Measurements from ENCODE around the gene STAT4.

STAT4 gene

DNA sequence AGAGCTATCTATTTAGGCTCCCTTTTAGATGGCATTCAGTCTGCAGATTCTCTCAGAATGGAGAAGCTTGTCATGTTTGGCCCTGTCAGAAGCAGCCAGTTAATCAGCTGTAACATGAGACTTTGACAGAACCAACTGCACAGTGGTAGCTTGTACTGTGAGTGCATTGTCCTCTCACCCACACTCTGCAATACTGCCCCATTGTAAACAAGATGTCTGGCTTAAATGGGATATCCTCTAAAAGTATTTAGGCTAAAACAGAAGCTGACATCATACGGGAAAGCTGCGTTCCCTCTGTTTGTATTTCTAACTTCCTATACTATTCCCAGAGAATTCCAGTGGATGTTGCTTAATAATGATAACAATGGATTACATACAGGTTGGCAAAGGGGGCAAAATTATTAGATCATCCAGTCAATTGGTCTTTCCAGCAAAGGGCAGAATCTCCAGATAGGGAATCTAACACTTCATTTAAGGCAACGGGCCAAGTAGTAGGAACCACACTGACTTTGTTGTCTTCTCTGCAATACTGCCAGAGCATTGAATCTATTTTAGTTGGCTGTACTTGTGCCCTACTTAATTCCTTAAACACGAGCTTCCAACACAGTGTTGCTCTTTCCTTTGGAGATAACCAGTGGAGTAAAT lies 15.4 kb upstream of the STAT4 start (continued):
- TF ChIP-seq, protein P1, sequence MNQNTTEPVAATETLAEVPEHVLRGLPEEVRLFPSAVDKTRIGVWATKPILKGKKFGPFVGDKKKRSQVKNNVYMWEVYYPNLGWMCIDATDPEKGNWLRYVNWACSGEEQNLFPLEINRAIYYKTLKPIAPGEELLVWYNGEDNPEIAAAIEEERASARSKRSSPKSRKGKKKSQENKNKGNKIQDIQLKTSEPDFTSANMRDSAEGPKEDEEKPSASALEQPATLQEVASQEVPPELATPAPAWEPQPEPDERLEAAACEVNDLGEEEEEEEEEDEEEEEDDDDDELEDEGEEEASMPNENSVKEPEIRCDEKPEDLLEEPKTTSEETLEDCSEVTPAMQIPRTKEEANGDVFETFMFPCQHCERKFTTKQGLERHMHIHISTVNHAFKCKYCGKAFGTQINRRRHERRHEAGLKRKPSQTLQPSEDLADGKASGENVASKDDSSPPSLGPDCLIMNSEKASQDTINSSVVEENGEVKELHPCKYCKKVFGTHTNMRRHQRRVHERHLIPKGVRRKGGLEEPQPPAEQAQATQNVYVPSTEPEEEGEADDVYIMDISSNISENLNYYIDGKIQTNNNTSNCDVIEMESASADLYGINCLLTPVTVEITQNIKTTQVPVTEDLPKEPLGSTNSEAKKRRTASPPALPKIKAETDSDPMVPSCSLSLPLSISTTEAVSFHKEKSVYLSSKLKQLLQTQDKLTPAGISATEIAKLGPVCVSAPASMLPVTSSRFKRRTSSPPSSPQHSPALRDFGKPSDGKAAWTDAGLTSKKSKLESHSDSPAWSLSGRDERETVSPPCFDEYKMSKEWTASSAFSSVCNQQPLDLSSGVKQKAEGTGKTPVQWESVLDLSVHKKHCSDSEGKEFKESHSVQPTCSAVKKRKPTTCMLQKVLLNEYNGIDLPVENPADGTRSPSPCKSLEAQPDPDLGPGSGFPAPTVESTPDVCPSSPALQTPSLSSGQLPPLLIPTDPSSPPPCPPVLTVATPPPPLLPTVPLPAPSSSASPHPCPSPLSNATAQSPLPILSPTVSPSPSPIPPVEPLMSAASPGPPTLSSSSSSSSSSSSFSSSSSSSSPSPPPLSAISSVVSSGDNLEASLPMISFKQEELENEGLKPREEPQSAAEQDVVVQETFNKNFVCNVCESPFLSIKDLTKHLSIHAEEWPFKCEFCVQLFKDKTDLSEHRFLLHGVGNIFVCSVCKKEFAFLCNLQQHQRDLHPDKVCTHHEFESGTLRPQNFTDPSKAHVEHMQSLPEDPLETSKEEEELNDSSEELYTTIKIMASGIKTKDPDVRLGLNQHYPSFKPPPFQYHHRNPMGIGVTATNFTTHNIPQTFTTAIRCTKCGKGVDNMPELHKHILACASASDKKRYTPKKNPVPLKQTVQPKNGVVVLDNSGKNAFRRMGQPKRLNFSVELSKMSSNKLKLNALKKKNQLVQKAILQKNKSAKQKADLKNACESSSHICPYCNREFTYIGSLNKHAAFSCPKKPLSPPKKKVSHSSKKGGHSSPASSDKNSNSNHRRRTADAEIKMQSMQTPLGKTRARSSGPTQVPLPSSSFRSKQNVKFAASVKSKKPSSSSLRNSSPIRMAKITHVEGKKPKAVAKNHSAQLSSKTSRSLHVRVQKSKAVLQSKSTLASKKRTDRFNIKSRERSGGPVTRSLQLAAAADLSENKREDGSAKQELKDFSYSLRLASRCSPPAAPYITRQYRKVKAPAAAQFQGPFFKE (tag by site-specific recombination; IDR thresholded peaks at IDR 0.05; ENCODE audit: borderline replicate concordance), result no peak
- TF ChIP-seq KLF9 (tag by site-specific recombination; IDR thresholded peaks at IDR 0.05; ENCODE audit: low read depth) (no peak), ZNF394 (tag by site-specific recombination; IDR thresholded peaks at IDR 0.05; ENCODE audit: borderline replicate concordance) (peak; percentile 21; the same call in 1 of the 2 replicates), TRIM28 (IDR thresholded peaks at IDR 0.05; ENCODE audit: borderline replicate concordance, low read length) (peak; percentile 74), ZNF677 (tag by site-specific recombination; IDR thresholded peaks at IDR 0.05) (no peak), ZNF138 (tag by site-specific recombination; IDR thresholded peaks at IDR 0.05; ENCODE audit: borderline replicate concordance) (no peak), SCRT1 (tag by site-specific recombination; IDR thresholded peaks at IDR 0.05; ENCODE audit: borderline replicate concordance) (no peak), SP2 (tag by site-specific recombination; IDR thresholded peaks at IDR 0.05) (no peak), RBAK (tag by site-specific recombination; IDR thresholded peaks at IDR 0.05) (no peak), ZNF155 (tag by site-specific recombination; IDR thresholded peaks at IDR 0.05) (no peak), ZNF830 (tag by site-specific recombination; IDR thresholded peaks at IDR 0.05; ENCODE audit: low read depth) (no peak), ZNF24 (tag by site-specific recombination; IDR thresholded peaks at IDR 0.05) (peak; percentile 31; the same call in 1 of the 2 replicates), ZBTB8A (tag by site-specific recombination; IDR thresholded peaks at IDR 0.05) (no peak), ZBTB21 (tag by site-specific recombination; IDR thresholded peaks at IDR 0.05) (no peak)
- TF ChIP-seq, protein P2, sequence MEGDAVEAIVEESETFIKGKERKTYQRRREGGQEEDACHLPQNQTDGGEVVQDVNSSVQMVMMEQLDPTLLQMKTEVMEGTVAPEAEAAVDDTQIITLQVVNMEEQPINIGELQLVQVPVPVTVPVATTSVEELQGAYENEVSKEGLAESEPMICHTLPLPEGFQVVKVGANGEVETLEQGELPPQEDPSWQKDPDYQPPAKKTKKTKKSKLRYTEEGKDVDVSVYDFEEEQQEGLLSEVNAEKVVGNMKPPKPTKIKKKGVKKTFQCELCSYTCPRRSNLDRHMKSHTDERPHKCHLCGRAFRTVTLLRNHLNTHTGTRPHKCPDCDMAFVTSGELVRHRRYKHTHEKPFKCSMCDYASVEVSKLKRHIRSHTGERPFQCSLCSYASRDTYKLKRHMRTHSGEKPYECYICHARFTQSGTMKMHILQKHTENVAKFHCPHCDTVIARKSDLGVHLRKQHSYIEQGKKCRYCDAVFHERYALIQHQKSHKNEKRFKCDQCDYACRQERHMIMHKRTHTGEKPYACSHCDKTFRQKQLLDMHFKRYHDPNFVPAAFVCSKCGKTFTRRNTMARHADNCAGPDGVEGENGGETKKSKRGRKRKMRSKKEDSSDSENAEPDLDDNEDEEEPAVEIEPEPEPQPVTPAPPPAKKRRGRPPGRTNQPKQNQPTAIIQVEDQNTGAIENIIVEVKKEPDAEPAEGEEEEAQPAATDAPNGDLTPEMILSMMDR (tag by site-specific recombination; IDR thresholded peaks at IDR 0.05), result no peak
- TF ChIP-seq, protein P3, sequence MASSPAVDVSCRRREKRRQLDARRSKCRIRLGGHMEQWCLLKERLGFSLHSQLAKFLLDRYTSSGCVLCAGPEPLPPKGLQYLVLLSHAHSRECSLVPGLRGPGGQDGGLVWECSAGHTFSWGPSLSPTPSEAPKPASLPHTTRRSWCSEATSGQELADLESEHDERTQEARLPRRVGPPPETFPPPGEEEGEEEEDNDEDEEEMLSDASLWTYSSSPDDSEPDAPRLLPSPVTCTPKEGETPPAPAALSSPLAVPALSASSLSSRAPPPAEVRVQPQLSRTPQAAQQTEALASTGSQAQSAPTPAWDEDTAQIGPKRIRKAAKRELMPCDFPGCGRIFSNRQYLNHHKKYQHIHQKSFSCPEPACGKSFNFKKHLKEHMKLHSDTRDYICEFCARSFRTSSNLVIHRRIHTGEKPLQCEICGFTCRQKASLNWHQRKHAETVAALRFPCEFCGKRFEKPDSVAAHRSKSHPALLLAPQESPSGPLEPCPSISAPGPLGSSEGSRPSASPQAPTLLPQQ (tag by site-specific recombination; IDR thresholded peaks at IDR 0.05), result peak; percentile 84
- TF ChIP-seq, protein P4, sequence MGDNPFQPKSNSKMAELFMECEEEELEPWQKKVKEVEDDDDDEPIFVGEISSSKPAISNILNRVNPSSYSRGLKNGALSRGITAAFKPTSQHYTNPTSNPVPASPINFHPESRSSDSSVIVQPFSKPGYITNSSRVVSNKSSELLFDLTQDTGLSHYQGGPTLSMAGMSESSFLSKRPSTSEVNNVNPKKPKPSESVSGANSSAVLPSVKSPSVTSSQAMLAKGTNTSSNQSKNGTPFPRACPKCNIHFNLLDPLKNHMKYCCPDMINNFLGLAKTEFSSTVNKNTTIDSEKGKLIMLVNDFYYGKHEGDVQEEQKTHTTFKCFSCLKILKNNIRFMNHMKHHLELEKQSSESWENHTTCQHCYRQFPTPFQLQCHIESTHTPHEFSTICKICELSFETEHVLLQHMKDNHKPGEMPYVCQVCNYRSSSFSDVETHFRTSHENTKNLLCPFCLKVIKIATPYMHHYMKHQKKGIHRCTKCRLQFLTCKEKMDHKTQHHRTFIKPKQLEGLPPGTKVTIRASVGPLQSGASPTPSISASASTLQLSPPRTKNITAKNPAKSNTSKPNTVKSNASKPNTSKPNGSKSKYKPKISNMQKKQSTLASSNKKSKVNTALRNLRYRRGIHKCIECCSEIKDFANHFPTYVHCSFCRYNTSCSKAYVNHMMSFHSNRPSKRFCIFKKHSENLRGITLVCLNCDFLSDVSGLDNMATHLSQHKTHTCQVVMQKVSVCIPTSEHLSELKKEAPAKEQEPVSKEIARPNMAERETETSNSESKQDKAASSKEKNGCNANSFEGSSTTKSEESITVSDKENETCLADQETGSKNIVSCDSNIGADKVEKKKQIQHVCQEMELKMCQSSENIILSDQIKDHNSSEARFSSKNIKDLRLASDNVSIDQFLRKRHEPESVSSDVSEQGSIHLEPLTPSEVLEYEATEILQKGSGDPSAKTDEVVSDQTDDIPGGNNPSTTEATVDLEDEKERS (tag by site-specific recombination; IDR thresholded peaks at IDR 0.05), result no peak
- TF ChIP-seq, protein P5, sequence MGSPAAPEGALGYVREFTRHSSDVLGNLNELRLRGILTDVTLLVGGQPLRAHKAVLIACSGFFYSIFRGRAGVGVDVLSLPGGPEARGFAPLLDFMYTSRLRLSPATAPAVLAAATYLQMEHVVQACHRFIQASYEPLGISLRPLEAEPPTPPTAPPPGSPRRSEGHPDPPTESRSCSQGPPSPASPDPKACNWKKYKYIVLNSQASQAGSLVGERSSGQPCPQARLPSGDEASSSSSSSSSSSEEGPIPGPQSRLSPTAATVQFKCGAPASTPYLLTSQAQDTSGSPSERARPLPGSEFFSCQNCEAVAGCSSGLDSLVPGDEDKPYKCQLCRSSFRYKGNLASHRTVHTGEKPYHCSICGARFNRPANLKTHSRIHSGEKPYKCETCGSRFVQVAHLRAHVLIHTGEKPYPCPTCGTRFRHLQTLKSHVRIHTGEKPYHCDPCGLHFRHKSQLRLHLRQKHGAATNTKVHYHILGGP (tag by site-specific recombination; IDR thresholded peaks at IDR 0.05), result no peak
- TF ChIP-seq, protein P6, sequence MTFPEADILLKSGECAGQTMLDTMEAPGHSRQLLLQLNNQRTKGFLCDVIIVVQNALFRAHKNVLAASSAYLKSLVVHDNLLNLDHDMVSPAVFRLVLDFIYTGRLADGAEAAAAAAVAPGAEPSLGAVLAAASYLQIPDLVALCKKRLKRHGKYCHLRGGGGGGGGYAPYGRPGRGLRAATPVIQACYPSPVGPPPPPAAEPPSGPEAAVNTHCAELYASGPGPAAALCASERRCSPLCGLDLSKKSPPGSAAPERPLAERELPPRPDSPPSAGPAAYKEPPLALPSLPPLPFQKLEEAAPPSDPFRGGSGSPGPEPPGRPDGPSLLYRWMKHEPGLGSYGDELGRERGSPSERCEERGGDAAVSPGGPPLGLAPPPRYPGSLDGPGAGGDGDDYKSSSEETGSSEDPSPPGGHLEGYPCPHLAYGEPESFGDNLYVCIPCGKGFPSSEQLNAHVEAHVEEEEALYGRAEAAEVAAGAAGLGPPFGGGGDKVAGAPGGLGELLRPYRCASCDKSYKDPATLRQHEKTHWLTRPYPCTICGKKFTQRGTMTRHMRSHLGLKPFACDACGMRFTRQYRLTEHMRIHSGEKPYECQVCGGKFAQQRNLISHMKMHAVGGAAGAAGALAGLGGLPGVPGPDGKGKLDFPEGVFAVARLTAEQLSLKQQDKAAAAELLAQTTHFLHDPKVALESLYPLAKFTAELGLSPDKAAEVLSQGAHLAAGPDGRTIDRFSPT (tag by site-specific recombination; IDR thresholded peaks at IDR 0.05), result no peak

Measured in HEK293 (cell line).